Upper lobe of right lung (tissue), 1 donor: ENCODE data around the gene UNC93A. TPM values are rescaled to one million over a fixed set of nuclear protein-coding genes. Genes with fewer than 3 reads are reported as not detected.
A peak's percentile ranks its signal among the peaks of the same experiment; 100 is the strongest.
"Not testable (repeated sequence)": the region's sequence is repeated elsewhere in the genome, so short reads cannot be mapped to it uniquely, and the experiment has no call there.

Source experiments
- ATAC-seq: fragments of 200-7000 bp; cut with Tn5 transposase; one replicate; pipeline ENCODE4 v1.9.1; 2020; ENCODE audit warnings: mild to moderate bottlenecking, moderate library complexity
- DNase-seq: peaks from one replicate; pipeline ENCODE4 v3.0.0-alpha.2; 2020
- H3K27ac ChIP-seq: fragments of 200-600 bp; one replicate; pipeline ENCODE4 v1.8.0; 2022
- H3K27me3 ChIP-seq: fragments of 200-600 bp; one replicate; pipeline ENCODE4 v1.8.0; 2022; ENCODE audit warnings: mild to moderate bottlenecking
- H3K36me3 ChIP-seq: fragments of 200-600 bp; one replicate; pipeline ENCODE4 v1.8.0; 2022
- H3K4me1 ChIP-seq: fragments of 200-600 bp; one replicate; pipeline ENCODE4 v1.8.0; 2022
- H3K4me3 ChIP-seq: fragments of 200-600 bp; one replicate; pipeline ENCODE4 v1.8.0; 2022; ENCODE audit warnings: mild to moderate bottlenecking
- H3K9me3 ChIP-seq: fragments of 200-600 bp; one replicate; pipeline ENCODE4 v1.8.0; 2022
- intact Hi-C: fragments of 100-400 bp; cut with DNase I; formaldehyde crosslinking; loops from one replicate; pipeline ENCODE4 v1.11.0; 2022
- total RNA-seq: library from RNA; stranded (reverse); fragmentation: NEBNext Ultra II Directional; extraction: Animal tissue kit (Norgen Biotek cat#: 25700); gene quantifications from one replicate; pipeline ENCODE4 v1.2.1, GENCODE V29; 2021
- TF ChIP-seq, protein P1 (sequence below): fragments of 200-600 bp; IDR thresholded peaks from one replicate; pipeline ENCODE4 v1.8.0; 2022; ENCODE audit warnings: antibody characterized with exemption
- donor health status: DM: no; HTN: yes; CAD: no; lungs with severe emphysema.

UNC93A gene
- total RNA-seq, 1 donor from 2014 or later = not detected

- H3K4me1 ChIP-seq = no peaks in the 10 kb centered on the region
- no peak overlapping the region for H3K27ac ChIP-seq
- TF ChIP-seq, protein P1, sequence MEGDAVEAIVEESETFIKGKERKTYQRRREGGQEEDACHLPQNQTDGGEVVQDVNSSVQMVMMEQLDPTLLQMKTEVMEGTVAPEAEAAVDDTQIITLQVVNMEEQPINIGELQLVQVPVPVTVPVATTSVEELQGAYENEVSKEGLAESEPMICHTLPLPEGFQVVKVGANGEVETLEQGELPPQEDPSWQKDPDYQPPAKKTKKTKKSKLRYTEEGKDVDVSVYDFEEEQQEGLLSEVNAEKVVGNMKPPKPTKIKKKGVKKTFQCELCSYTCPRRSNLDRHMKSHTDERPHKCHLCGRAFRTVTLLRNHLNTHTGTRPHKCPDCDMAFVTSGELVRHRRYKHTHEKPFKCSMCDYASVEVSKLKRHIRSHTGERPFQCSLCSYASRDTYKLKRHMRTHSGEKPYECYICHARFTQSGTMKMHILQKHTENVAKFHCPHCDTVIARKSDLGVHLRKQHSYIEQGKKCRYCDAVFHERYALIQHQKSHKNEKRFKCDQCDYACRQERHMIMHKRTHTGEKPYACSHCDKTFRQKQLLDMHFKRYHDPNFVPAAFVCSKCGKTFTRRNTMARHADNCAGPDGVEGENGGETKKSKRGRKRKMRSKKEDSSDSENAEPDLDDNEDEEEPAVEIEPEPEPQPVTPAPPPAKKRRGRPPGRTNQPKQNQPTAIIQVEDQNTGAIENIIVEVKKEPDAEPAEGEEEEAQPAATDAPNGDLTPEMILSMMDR = no peak
- no peak overlapping the region for H3K4me3 ChIP-seq
- no peaks in the 10 kb centered on the region for H3K36me3 ChIP-seq
- DNase-seq = no peak
- intact Hi-C loops = loop anchor here (10.0 kb wide), 1 partner anchor 55 kb away; no protein-coding TSS in a partner anchor
- no peaks in the 10 kb centered on the region for H3K9me3 ChIP-seq
- H3K27me3 ChIP-seq = no peaks in the 10 kb centered on the region
- no peak for ATAC-seq
These were observed 11.2 kb upstream of the UNC93A start for GRCh38 chr6:167279766-167280446.

DNA sequence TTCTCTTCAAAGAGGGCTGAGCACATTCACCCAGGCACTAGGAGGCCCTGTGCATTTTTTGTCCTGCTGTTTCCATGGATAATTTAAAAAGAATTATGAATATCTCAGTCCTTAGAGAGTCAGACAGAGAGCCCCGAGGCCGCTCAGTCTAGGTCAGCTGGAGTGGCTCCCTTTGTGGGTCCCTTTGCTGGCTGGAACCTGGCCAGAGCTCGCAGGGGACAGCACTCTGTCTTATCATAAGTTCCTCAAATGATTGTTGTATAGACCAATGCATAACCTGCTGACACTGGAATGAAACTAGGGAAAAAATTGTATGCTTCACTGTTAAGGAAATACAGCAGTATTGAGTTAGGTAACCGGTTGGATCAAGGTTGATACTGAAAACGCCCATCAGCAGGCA lies 10.6 kb upstream of the UNC93A start:
- ATAC-seq, H3K27me3 ChIP-seq, DNase-seq, H3K27ac ChIP-seq, H3K9me3 ChIP-seq, H3K36me3 ChIP-seq, H3K4me1 ChIP-seq, H3K4me3 ChIP-seq: not testable (repeated sequence)
- intact Hi-C loops = loop anchor here (10.0 kb wide), 1 partner anchor 56 kb away; no protein-coding TSS in a partner anchor

DNA sequence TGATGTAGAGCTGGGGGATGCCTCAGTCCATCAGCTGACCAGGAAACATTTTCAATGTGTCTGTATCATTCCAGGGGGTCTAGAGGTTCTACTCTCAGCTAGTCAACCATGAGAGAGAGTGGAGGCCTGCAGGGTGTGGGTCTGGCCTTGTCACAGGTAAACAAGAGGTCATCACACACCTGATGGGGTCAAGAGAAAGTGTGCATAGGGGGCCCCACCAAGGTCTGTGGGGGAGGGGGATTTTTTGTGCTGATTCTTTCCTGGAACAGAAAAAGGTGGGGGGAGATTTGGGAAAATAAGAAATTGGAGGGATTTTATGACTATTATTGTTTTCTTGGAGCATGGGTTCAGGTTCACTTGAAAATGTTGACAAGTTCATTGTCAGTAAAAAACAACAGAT lies 8.9 kb upstream of the UNC93A start:
- DNase-seq (no peak), ATAC-seq (no peak)
- no peak overlapping the region for H3K27ac ChIP-seq
- no peaks in the 10 kb centered on the region for H3K4me1 ChIP-seq
- TF ChIP-seq, protein P1 = no peak
- no peak overlapping the region for H3K4me3 ChIP-seq
- intact Hi-C loops = loop anchor here (10.0 kb wide), 1 partner anchor 57 kb away; no protein-coding TSS in a partner anchor
- H3K27me3 ChIP-seq = no peaks in the 10 kb centered on the region
- H3K36me3 ChIP-seq = no peaks in the 10 kb centered on the region
- H3K9me3 ChIP-seq = no peaks in the 10 kb centered on the region

GRCh38 chr6:167284565-167284964 lies 6.5 kb upstream of the UNC93A start:
- H3K4me3 ChIP-seq, H3K4me1 ChIP-seq, DNase-seq, H3K27ac ChIP-seq, H3K9me3 ChIP-seq, H3K27me3 ChIP-seq, ATAC-seq, H3K36me3 ChIP-seq: not testable (repeated sequence)
- intact Hi-C loops = loop anchor here (10.0 kb wide), 1 partner anchor 60 kb away; no protein-coding TSS in a partner anchor

DNA sequence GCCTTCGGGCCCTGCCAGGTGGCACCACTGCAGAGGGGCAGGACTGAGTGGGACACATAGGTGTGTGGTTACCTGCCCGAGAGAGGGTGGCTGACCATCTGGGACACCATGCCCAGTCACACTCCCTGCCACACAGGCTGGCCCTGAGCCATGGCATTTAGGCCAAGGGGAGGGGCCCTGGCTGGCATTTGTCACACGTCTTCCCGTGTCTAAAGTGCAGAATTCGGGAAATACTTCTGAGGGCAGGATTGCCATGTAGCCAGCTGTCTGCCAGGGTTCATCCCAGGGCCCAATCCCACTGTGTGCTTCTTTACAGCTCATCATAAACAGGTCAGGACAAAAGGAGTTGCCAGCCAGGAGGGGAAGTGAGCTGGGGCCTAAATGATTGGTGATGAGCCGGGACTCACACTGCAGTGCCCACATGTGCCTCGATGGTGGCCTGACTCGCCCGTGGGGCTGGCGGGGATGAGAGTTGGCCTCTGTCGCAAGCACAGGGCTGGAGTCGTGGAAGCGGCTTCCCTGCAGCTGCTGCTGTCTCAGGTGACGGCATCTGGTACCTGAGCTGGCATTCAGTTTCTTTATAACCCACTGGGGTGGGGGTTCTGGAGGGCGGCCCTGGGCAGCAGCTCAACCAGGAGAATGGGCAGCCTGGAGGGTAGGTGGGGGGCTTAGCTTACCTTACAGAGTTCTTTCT lies 5.9 kb upstream of the UNC93A start:
- intact Hi-C loops = loop anchor here (10.0 kb wide), 1 partner anchor 60 kb away; no protein-coding TSS in a partner anchor
- Histone ChIP-seq H3K27ac (no peak overlapping the region), H3K4me1 (no peaks in the 10 kb centered on the region), H3K9me3 (no peaks in the 10 kb centered on the region), H3K27me3 (no peaks in the 10 kb centered on the region), H3K4me3 (no peak overlapping the region), H3K36me3 (no peaks in the 10 kb centered on the region)
- TF ChIP-seq, protein P1 = no peak
- peak; percentile 66 for DNase-seq
- ATAC-seq = peak; percentile 26

DNA sequence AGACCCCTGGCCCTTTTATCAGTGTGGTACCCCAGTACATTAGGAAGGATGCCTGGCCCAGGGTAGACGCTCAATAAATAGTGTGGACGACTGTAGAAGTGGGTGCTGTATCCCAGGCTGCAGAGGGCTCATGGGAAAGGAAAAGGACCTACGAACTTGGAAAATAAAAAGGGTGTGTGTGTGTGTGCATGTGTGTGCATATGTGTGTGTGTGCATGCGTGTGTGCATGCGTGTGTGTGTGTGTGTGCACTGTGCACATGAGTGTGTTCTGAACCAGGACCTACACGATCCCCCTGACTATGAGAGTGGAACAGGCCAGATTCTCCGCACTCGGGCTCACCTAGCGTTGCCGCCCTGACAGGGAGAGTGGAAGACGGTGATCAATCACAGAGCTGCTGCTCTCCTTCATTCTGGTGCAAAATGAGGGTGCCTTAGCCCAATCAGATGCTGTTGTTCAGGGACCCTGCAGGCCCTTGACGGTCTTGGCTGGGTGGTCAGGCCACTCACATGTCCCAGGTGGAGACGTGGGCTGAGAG lies 3.5 kb upstream of the UNC93A start:
- intact Hi-C loops = loop anchor here (10.0 kb wide), 1 partner anchor 63 kb away; no protein-coding TSS in a partner anchor
- no peaks in the 10 kb centered on the region for H3K36me3 ChIP-seq
- no peak overlapping the region for H3K4me3 ChIP-seq
- no peak for DNase-seq
- no peak overlapping the region for H3K27ac ChIP-seq
- TF ChIP-seq, protein P1 = no peak
- no peaks in the 10 kb centered on the region for H3K9me3 ChIP-seq
- H3K4me1 ChIP-seq = no peaks in the 10 kb centered on the region
- H3K27me3 ChIP-seq = no peaks in the 10 kb centered on the region
- no peak for ATAC-seq
